Measurements from ENCODE around the gene ADH1B.

The ADH1B gene

DNA sequence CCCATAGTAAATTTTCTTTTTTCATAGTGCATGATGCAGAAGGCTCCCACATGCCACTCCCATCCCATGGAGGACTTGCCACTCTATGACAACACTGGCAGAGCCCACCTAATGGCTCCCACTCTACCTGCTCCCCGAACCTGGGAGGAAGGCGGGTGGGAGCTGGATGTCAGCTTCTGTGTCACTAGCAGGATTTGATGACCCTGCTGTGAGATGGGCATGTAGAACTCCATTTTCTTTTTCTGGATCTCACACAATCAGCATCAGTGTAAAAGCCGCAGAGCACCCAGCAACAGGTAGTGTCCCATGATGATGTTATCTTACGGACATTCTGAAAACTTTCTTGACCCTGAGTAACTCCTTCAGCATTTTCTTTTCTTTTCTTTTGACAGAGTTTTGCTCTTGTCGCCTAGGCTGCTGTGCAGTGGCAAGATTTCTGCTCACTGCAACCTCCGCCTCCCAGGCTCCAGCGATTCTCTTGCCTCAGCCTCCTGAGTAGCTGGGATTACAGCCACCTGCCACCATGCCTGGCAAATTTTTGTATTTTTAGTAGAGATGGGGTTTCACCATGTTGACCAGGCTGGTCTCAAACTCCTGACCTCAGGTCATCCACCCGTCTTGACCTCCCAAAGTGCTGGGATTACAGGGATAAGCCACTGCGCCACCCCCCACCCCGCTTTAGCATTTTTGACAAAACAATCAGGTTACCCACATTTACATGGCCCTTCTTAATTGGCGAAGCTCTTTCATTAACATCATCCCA lies 15.4 kb downstream of the ADH1B start:
- CTCF ChIA-PET: no interaction called here
- POLR2A ChIA-PET: no interaction called here
- TF ChIP-seq, protein P1, sequence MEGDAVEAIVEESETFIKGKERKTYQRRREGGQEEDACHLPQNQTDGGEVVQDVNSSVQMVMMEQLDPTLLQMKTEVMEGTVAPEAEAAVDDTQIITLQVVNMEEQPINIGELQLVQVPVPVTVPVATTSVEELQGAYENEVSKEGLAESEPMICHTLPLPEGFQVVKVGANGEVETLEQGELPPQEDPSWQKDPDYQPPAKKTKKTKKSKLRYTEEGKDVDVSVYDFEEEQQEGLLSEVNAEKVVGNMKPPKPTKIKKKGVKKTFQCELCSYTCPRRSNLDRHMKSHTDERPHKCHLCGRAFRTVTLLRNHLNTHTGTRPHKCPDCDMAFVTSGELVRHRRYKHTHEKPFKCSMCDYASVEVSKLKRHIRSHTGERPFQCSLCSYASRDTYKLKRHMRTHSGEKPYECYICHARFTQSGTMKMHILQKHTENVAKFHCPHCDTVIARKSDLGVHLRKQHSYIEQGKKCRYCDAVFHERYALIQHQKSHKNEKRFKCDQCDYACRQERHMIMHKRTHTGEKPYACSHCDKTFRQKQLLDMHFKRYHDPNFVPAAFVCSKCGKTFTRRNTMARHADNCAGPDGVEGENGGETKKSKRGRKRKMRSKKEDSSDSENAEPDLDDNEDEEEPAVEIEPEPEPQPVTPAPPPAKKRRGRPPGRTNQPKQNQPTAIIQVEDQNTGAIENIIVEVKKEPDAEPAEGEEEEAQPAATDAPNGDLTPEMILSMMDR (IDR thresholded peaks at IDR 0.05; ENCODE audit: control extremely low read depth, extremely low read depth, low read depth, missing control alignments): no peak
- DNase-seq (ENCODE audit: extremely low spot score): no peak

DNA sequence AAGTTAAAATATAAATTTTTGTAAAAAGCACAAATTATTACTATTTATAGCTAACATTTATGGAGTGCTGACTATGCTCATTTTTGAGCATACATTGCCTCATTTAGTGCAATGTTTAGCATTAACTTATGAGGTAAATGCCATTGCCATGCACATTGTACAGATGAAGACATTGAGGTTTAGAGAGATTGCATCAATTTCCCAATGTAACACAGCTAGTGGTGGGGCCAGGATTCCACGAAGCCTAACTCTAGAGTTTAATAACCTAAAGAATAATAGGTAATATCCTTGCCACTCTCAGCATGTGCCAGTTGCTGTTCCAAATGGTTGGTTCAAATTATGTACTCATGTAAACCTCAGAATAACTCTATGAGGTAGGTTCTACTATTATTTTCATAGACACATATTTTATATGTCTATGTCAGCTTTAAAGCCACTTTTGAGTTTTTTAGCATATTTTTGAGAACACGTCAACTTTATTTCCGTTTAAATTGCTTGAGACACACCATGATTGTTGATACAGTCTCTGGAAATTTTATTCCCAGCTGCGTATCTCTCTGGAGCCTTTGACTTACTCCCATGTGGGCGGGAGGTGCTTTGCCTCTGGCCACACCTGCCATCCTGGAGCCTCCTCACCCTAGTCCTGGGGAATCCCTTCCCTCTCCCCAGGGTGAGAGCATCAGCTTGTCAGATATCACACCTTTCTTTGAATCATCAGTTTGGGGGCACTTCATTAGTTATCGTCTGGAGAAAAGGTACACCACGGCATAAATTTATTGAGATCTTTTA lies 19.6 kb downstream of the ADH1B start:
- POLR2A ChIA-PET: no interaction called here

DNA sequence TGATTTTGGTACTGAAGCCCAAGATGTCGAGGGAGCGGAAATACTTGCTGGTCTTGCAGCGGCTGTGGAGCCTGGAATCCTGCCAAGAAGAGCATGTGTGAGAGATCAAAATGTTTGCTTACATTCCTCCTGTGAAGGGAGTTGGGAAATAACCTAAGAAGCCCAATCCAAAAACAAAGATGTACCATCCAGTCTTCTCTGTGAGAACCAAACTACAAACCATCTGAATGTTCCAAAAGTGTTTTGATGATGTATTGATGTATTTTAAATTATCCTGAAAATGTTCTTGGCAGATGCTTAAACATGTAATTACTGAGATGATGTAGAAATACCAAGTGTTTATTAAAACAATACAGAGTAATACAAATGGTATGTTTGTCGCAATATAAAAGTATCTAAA lies 20.3 kb downstream of the ADH1B start:
- CTCF ChIA-PET: interaction anchor here (1.0 kb wide), 1 partner anchor 9 kb away, joined by 3 read pairs; no protein-coding TSS in a partner anchor
- no peak for DNase-seq (ENCODE audit: extremely low spot score)
- TF ChIP-seq, protein P1 (IDR thresholded peaks at IDR 0.05; ENCODE audit: control extremely low read depth, extremely low read depth, low read depth, missing control alignments): no peak
- POLR2A ChIA-PET: no interaction called here

More for the DNA sequence above, 19.6 kb downstream of the ADH1B start:
- TF ChIP-seq, protein P1 (IDR thresholded peaks at IDR 0.05; ENCODE audit: control extremely low read depth, extremely low read depth, low read depth, missing control alignments): no peak
- CTCF ChIA-PET: interaction anchor here (0.9 to 1.0 kb wide), 2 partner anchors 8 to 10 kb away, joined by 3 read pairs; no protein-coding TSS in a partner anchor
- DNase-seq (ENCODE audit: extremely low spot score): no peak

DNA sequence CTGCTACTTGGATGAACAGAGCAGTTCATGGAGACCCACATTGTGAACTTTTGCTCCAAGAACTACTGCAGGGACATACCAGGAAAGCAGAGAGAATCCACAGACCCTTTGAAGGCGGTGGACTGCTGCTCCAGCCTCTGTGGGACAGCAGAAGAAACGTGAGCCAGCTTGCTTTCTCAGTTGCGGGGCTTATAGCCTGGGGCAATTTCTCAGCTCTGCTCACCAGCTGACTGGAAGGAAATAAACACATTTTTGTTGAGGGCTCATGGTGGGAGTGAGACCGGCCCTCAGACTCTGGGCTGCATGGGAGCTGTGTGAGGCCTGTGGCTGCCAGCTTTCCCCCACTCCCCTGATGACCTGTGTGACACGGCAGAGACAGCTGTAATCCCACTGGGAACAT lies 27.8 kb downstream of the ADH1B start:
- no peak for DNase-seq (ENCODE audit: extremely low spot score)
- CTCF ChIA-PET: interaction anchor here (1.4 kb wide), 1 partner anchor 9 kb away, joined by 3 read pairs; no protein-coding TSS in a partner anchor
- POLR2A ChIA-PET: no interaction called here

DNA sequence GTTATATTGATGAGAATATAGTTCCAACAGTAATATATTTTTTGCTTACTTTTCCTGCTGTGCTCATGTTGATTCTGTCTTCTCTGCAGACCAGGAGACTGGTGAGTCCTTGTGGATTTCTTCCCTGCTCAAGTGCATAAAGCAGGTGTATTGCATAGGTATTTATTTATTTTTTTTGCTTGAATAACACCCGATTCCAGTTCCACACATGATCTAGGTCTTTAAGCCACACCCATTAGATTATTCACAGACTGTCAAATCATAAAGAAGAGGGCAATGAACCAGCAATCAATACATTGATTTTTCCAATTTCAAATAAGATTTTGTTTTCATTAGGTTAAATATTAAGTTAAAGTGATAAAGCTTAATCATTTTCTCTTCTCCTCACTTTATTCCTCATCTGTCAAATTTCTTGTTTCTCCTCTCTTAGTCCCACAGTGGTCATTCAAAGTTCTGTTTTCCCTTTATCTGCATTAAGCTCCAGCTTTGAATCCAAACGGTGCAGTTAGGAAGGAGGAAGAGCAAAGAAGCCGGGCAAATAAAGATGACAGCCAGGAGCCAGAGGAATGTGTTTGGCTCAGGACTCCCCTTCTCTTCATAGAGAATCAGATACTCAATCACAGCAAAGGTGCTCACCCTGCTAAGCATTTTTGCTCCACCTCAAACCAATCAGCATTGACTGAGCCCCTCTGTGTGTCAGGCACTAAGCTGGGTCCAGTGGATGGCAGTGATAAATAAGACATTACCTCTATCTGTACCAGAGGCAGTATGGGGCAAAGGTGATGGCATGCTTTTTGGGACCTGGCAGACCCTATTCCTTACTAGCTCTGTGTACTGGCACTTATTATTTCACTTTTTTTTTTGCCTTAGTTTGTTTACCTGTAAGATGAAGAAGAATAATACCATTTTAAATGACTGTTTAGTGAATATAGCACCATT lies 30.1 kb downstream of the ADH1B start, which contains the start of gene ADH1A:
ADH1A (minus strand) TSS at position 138 of the 939 bp plus-strand sequence; CDS start at position 67, 71 bp downstream.
- ChIA-PET CTCF (interaction anchor here (1.5 kb wide), 1 partner anchor 10 kb away, joined by 3 read pairs; no protein-coding TSS in a partner anchor), POLR2A (no interaction called here)
- TF ChIP-seq, protein P1 (IDR thresholded peaks at IDR 0.05; ENCODE audit: control extremely low read depth, extremely low read depth, low read depth, missing control alignments): no peak
- DNase-seq (ENCODE audit: extremely low spot score): no peak

More for the DNA sequence above, 27.8 kb downstream of the ADH1B start:
- TF ChIP-seq, protein P1 (IDR thresholded peaks at IDR 0.05; ENCODE audit: control extremely low read depth, extremely low read depth, low read depth, missing control alignments): no peak
